Activated naive CD4-positive, alpha-beta T cell (primary cell): Measurements from ENCODE around the gene SLC25A26.

ENCODE experiments used
- DNase-seq, 4 experiments: peaks; one replicate each; lab custom pipeline; 2025; lab: John Stamatoyannopoulos, UW

SLC25A26 gene

GRCh38 chr3:66320390-66320789 is 99.6 kb downstream of the SLC25A26 start:
- no peak for DNase-seq

GRCh38 chr3:66322436-66322835 is 101.6 kb downstream of the SLC25A26 start:
- DNase-seq = no peak

GRCh38 chr3:66326340-66326739 is 105.5 kb downstream of the SLC25A26 start:
- no peak for DNase-seq

- DNase-seq = no peak
Observed at GRCh38 chr3:66335671-66336070, 114.9 kb downstream of the SLC25A26 start.

- DNase-seq = no peak
Observed at GRCh38 chr3:66336333-66336766, 115.5 kb downstream of the SLC25A26 start.

- no peak for DNase-seq
Observed at GRCh38 chr3:66338927-66339326, 118.1 kb downstream of the SLC25A26 start.

GRCh38 chr3:66342717-66343356 is 122.0 kb downstream of the SLC25A26 start:
- no peak for DNase-seq

- DNase-seq = no peak
Observed at GRCh38 chr3:66344391-66344811, 123.6 kb downstream of the SLC25A26 start.

- DNase-seq = no peak
Observed at GRCh38 chr3:66344848-66345578, 124.2 kb downstream of the SLC25A26 start.

- DNase-seq = no peak
Observed at GRCh38 chr3:66348704-66349103, 127.9 kb downstream of the SLC25A26 start.

GRCh38 chr3:66350601-66351000 is 129.8 kb downstream of the SLC25A26 start:
- DNase-seq = no peak

- no peak for DNase-seq
Observed at GRCh38 chr3:66353039-66353438, 132.2 kb downstream of the SLC25A26 start.

- DNase-seq = no peak
Observed at GRCh38 chr3:66353530-66353929, 132.7 kb downstream of the SLC25A26 start.

GRCh38 chr3:66354001-66354400 is 133.2 kb downstream of the SLC25A26 start:
- DNase-seq = no peak

- DNase-seq = no peak
Observed at GRCh38 chr3:66355394-66355793, 134.6 kb downstream of the SLC25A26 start.

GRCh38 chr3:66355997-66356396 is 135.2 kb downstream of the SLC25A26 start:
- no peak for DNase-seq

- no peak for DNase-seq
Observed at GRCh38 chr3:66361356-66361755, 140.6 kb downstream of the SLC25A26 start.

GRCh38 chr3:66362541-66362941 is 141.7 kb downstream of the SLC25A26 start:
- DNase-seq = no peak

GRCh38 chr3:66363148-66363547 is 142.3 kb downstream of the SLC25A26 start:
- DNase-seq = no peak

GRCh38 chr3:66365080-66365479 is 144.3 kb downstream of the SLC25A26 start:
- no peak for DNase-seq

- DNase-seq = no peak
Observed at GRCh38 chr3:66366747-66367146, 145.9 kb downstream of the SLC25A26 start.

- no peak for DNase-seq
Observed at GRCh38 chr3:66367979-66368378, 147.2 kb downstream of the SLC25A26 start.

- no peak for DNase-seq
Observed at GRCh38 chr3:66370179-66370578, 149.4 kb downstream of the SLC25A26 start.

- no peak for DNase-seq
Observed at GRCh38 chr3:66371432-66371831, 150.6 kb downstream of the SLC25A26 start.
